ENCODE data around the gene UGT8.

The UGT8 gene

DNA sequence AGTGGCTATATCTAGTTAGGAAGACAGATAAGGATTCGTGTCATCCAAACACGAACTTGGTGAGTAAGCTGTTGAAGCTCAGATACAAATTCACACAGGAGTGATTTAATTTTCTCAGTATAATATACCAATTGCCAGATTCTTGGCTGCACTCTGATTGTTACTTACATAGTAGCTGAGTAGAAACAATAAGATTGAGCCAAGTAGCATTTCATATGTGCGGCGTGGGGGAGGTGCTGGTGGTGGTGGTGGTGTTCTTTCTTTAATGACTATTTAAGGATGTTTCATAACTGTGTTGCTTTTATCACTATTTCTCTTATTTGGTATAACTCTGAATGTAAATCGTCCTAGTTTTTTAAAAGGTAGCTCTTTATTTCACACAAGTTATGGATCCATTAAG is 102.9 kb downstream of the UGT8 start:
- FAIRE-seq: no peak
- no peak for DNase-seq (ENCODE audit: insufficient read length, low spot score)
- TF ChIP-seq TAF1 (IDR thresholded peaks at IDR 0.05; ENCODE audit: low read depth, low read length) (no peak), PAX5 (IDR thresholded peaks at IDR 0.05; ENCODE audit: insufficient read depth, low read length, severe bottlenecking) (no peak), POLR2AphosphoS5 (IDR thresholded peaks at IDR 0.05; ENCODE audit: low read depth, low read length) (no peak), SPI1 (IDR thresholded peaks at IDR 0.05; ENCODE audit: low read depth, low read length) (no peak), POU2F2 (IDR thresholded peaks at IDR 0.05; ENCODE audit: low read depth, low read length) (no peak), POLR2A (IDR thresholded peaks at IDR 0.05; ENCODE audit: low read depth, low read length) (no peak)

GRCh38 chr4:114717432-114717831 is 118.8 kb downstream of the UGT8 start:
- no peak for FAIRE-seq
- TF ChIP-seq POU2F2 (IDR thresholded peaks at IDR 0.05; ENCODE audit: low read depth, low read length): no peak
- TF ChIP-seq POLR2A (IDR thresholded peaks at IDR 0.05; ENCODE audit: low read depth, low read length): no peak
- no peak for TF ChIP-seq TAF1 (IDR thresholded peaks at IDR 0.05; ENCODE audit: low read depth, low read length)
- TF ChIP-seq POLR2AphosphoS5 (IDR thresholded peaks at IDR 0.05; ENCODE audit: low read depth, low read length): no peak
- no peak for TF ChIP-seq SPI1 (IDR thresholded peaks at IDR 0.05; ENCODE audit: low read depth, low read length)
- no peak for TF ChIP-seq PAX5 (IDR thresholded peaks at IDR 0.05; ENCODE audit: insufficient read depth, low read length, severe bottlenecking)

GRCh38 chr4:114725066-114725465 is 126.5 kb downstream of the UGT8 start:
- DNase-seq (ENCODE audit: insufficient read length, low spot score) (no peak), FAIRE-seq (no peak)
- no peak for TF ChIP-seq POLR2A (IDR thresholded peaks at IDR 0.05; ENCODE audit: low read depth, low read length)

More at GRCh38 chr4:114717432-114717831, 118.8 kb downstream of the UGT8 start:
- DNase-seq (ENCODE audit: insufficient read length, low spot score): no peak

GRCh38 chr4:114727461-114727860 is 128.9 kb downstream of the UGT8 start:
- DNase-seq (ENCODE audit: insufficient read length, low spot score) (no peak), FAIRE-seq (no peak)

More at GRCh38 chr4:114727461-114727860, 128.9 kb downstream of the UGT8 start:
- TF ChIP-seq POLR2AphosphoS5 (IDR thresholded peaks at IDR 0.05; ENCODE audit: low read depth, low read length): no peak
- TF ChIP-seq POU2F2 (IDR thresholded peaks at IDR 0.05; ENCODE audit: low read depth, low read length): no peak
- no peak for TF ChIP-seq SPI1 (IDR thresholded peaks at IDR 0.05; ENCODE audit: low read depth, low read length)
- no peak for TF ChIP-seq TAF1 (IDR thresholded peaks at IDR 0.05; ENCODE audit: low read depth, low read length)
- TF ChIP-seq PAX5 (IDR thresholded peaks at IDR 0.05; ENCODE audit: insufficient read depth, low read length, severe bottlenecking): no peak
- no peak for TF ChIP-seq POLR2A (IDR thresholded peaks at IDR 0.05; ENCODE audit: low read depth, low read length)
